Fibroblast of the aortic adventitia (primary cell): ENCODE results near the gene TBXA2R. TPM values are rescaled to one million over a fixed set of nuclear protein-coding genes. Genes with fewer than 3 reads are reported as not detected.

Experiments used
- DNase-seq: peaks from one replicate; pipeline ENCODE4 v3.0.0-alpha.2; 2010; ENCODE audit warnings: low read depth
- H3K4me3 ChIP-seq: 2 replicates; pipeline ENCODE4 v1.5.1; 2011; ENCODE audit warnings: low read depth, mild to moderate bottlenecking, control low read depth, low read length, moderate library complexity
- total RNA-seq: library from RNA; depleted of rRNA; stranded (reverse); fragments of >200 nt; gene quantifications from 2 replicates; pipeline ENCODE4 v1.2.3, GENCODE V29; 2012; ENCODE audit warnings: low replicate concordance
- TF ChIP-seq, protein P1 (sequence below): IDR thresholded peaks from 2 replicates; pipeline ENCODE4 v1.5.1; 2011; ENCODE audit warnings: mild to moderate bottlenecking, low read length, control low read depth, inconsistent platforms; ENCODE audit not compliant: insufficient read depth

The TBXA2R gene
- total RNA-seq, 1 donor = 5.0 TPM

DNA sequence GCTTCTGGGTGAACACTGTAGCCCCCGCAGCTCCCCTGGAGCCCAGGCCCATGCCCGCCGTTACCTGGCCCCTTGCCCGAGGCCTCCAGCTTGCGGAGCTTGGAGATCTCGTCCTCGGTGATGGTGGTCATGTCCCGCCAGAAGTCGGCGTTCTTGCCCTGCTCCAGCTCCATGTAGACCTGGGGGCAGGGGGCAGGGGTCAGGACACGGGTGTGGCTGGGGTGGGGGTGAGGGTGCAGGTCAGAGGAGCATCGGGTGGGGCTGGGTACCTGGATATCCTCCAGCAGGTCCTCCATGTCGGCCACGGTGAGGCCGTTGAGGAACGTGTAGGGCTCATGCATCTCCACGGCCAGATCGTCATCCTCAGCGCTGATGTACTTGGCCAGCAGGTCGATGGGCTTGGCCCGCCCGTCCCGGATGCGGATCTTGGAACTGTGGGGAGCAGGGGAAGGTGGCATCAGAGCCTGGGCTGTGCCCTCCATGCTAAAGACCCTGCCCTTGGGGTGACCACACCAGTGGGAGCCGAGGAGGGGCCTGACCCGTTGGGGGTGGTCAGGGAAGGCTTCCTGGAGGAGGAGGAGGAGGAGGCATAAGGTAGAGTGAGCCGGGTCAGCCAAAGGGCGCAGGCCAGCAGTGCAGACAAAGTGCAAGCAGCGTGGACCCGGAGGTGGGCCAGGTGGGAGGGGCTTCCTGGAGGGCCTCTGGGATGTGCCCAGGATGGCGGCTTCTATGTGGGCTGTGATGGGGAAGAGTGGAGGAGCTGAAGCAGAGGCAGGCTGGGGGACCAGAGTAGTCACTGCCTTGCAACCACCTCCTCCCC, 12.3 kb upstream of the TBXA2R start:
- TF ChIP-seq, protein P1, sequence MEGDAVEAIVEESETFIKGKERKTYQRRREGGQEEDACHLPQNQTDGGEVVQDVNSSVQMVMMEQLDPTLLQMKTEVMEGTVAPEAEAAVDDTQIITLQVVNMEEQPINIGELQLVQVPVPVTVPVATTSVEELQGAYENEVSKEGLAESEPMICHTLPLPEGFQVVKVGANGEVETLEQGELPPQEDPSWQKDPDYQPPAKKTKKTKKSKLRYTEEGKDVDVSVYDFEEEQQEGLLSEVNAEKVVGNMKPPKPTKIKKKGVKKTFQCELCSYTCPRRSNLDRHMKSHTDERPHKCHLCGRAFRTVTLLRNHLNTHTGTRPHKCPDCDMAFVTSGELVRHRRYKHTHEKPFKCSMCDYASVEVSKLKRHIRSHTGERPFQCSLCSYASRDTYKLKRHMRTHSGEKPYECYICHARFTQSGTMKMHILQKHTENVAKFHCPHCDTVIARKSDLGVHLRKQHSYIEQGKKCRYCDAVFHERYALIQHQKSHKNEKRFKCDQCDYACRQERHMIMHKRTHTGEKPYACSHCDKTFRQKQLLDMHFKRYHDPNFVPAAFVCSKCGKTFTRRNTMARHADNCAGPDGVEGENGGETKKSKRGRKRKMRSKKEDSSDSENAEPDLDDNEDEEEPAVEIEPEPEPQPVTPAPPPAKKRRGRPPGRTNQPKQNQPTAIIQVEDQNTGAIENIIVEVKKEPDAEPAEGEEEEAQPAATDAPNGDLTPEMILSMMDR = no peak
- DNase-seq = no peak
- no peak overlapping the region for H3K4me3 ChIP-seq

DNA sequence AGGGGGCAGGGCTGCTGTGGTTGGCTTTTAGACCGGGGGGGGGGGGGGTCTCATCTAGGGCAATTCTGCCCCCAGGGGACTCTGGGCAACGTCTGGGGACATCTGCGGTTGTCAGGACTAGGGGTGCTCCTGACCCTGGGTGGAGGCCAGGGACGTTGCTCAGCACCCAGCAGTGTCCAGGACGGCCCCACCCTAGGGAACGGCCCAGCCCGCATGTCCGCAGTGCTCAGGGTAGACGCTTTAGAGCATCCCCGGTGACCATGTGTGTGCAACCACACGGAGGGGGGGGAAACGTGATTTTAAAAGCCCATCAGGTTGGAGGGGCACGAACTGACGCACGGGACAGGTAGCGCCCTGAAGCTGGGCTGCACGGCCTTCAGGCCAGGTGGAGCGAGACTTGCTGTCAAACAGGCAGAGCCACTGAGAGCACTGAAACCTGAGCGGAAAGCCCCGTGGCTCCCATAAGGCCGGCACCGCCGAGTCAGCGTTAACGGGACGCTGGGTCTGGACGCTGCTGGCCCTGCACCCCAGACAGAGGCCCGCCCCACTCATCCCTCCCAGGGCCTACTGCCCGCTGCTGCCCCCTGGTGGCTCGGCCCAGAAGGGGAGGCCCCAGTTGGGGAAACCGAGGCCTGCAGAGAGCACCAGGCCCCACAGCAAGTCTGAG, 11.6 kb upstream of the TBXA2R start:
- TF ChIP-seq, protein P1 = peak; percentile 99
- peak; percentile 73 for DNase-seq

DNA sequence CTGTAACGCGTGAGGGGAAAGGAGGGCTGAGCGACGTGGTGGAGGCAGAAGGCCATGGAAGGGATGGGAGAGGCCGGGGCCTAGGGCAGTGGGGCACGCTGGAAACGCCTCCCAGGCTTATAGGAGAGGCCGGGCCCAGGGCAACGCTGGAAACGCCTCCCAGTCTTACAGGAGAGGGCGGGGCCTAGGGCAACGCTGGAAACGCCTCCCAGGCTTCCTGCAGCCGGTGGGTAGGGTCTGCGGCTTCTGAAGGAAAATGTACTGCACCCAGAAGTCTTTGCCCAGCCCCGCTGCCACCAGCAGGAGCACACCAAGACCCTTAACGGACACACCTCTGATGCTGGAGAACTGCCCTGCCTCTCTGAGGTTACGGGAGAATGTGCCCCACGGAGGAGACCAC, 10.8 kb upstream of the TBXA2R start:
- DNase-seq = no peak
- TF ChIP-seq, protein P1 = no peak
- H3K4me3 ChIP-seq = no peak overlapping the region

More for the DNA sequence above, 11.6 kb upstream of the TBXA2R start:
- peak overlapping the region; percentile 22 for H3K4me3 ChIP-seq

DNA sequence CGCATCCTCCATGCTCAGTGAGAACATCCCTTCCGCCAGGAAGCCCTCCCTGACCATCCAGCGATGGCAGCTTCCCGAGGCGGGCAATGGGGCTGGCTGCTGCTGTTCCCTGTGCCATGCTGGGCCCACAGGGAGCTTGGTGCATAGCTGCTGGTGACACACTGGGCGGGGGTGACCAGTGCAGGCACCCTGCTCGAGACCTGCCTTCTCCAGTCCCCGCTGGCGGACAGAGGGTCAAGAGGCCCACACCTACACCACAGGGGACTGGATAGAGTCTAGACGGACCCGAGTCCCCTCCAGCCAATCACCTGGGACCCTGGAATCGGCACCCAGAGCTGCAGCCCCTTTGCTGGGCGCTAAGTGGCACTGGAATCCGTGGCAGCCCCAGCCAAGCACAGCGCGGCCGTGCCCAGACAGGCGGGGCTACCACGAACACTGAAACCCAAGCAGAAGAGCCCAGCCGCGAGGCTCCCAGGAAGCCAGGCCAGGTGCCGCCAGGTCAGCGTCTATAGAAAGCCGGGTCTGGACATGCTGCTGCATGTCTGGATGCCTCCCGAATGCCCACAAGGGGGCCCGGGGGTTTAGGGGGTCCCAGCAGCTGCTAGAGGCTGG, 9.0 kb upstream of the TBXA2R start:
- TF ChIP-seq, protein P1 = no peak
- no peak for DNase-seq
- no peak overlapping the region for H3K4me3 ChIP-seq

DNA sequence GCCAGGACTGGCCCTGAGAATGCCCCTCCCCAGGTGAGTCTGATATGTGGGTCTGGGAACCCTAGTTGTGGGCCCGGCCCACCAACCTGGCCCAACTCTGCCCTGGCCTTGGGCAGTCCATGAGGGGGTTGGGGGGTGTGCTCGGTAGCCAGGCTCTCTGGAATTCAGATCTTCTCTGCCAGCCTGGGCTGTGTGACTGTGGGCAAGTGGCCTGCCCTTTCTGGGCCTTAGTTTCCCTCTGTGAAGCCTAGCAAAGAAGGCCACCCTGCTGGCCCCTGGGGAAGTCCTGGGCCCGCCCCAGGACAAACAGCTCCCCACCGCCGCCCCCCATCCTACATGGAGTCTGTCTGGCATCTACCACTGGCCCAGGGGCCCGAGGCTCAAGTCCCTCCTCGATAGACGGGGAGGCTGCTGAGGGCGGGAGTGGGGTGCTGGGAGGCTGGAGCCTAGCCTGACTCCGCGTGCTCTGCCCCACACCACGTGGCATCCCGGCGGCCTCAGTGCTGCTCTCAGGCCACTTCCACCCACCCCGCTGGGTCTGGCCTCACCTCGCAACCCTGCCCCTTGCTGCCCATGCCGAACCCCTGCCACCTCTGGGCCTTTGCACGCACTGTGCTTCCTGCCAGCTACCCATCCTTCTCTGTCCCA, 8.3 kb upstream of the TBXA2R start:
- no peak for DNase-seq
- TF ChIP-seq, protein P1 = no peak
- no peak overlapping the region for H3K4me3 ChIP-seq

DNA sequence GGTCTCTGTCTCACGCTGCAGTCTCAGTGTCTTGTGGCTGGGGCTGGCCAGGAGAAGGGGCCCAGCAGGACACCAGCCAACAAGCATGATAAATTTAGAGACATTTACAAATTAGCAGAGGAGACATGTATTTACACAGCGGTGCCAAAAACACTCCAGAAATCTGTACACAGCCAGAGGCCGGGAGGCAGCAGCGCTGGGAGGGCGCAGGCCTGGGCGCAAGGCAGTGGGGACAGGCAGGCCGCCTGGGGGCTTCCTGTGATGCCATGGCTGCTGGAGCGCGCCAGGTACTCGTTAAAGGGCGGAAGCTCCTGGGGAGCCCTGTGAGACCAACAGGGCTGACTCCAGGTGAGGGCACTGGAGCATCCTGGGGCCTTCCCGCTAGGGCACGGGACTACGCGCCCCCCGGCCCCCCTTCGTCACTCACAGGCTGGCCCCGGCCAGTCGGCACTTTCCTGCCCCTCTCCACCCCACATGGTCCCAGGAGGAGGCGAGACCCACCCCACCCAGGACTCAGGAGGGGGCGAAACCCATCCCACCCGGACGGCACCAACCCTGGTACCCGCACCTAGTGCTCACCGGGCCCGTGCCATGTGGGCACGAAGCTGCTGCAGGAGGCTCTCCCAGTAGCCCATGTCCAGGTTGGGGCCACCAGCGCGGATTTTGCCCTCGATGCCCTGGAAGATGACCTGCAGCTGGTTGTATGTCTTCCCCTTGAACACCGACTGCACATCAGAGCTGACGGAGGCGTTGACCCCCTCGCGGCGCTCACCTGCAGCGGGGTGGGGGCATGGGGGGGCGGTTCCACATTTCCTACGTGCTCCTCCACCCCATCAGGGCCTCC, 7.4 kb upstream of the TBXA2R start:
- no peak for DNase-seq
- H3K4me3 ChIP-seq = no peak overlapping the region
- TF ChIP-seq, protein P1 = no peak
